Neutrophil (primary cell): ENCODE measurements around the gene CEACAM19.
"Not testable (repeated sequence)": the region's sequence is repeated elsewhere in the genome, so short reads cannot be mapped to it uniquely, and the experiment has no call there.

Experiments used
- H3K27ac ChIP-seq: fragments of 200-600 bp; sonication (generic); 2 replicates; pipeline ENCODE4 v1.5.1; 2016; ENCODE audit warnings: mild to moderate bottlenecking, moderate library complexity
- H3K27me3 ChIP-seq: fragments of 200-600 bp; sonication (generic); 2 replicates; pipeline ENCODE4 v1.6.0; 2016; ENCODE audit warnings: mild to moderate bottlenecking
- H3K36me3 ChIP-seq: fragments of 200-600 bp; sonication (generic); 2 replicates; pipeline ENCODE4 v1.5.1; 2017
- H3K4me1 ChIP-seq, 2 experiments: fragments of 200-600 bp in 1 of 2; sonication (generic) in 1 of 2; 1 replicate in 1 of 2; 2 replicates in 1 of 2; pipeline versions ENCODE4 v1.5.1 to v1.6.1; 2013 to 2016; ENCODE audit warnings: low read depth in 1 of 2, low read length in 1 of 2, mild to moderate bottlenecking in 1 of 2, moderate library complexity in 1 of 2; ENCODE audit not compliant: control insufficient read depth in 1 of 2, insufficient read depth in 1 of 2
- H3K4me3 ChIP-seq, 2 experiments: fragments of 200-600 bp in 1 of 2; sonication (generic) in 1 of 2; 1 replicate in 1 of 2; 2 replicates in 1 of 2; pipeline ENCODE4 v1.5.1; 2013 to 2016; ENCODE audit warnings: low read depth in 1 of 2, low read length in 1 of 2, mild to moderate bottlenecking in 1 of 2, moderate library complexity in 1 of 2
- H3K9me3 ChIP-seq: fragments of 200-600 bp; sonication (generic); 2 replicates; pipeline ENCODE4 v1.5.1; 2016
- CTCF ChIP-seq: fragments of 200-600 bp; sonication (generic); IDR thresholded peaks from 2 replicates; pipeline ENCODE4 v1.5.1; 2016; ENCODE audit warnings: antibody characterized with exemption

Gene CEACAM19

GRCh38 chr19:44682807-44683206 is 11.5 kb downstream of the CEACAM19 start:
- no peak overlapping the region for H3K27ac ChIP-seq
- peaks cover 29 to 37% of the 10 kb centered on the region in 2 experiments for H3K4me1 ChIP-seq
- H3K4me3 ChIP-seq, result no peak overlapping the region
- H3K27me3 ChIP-seq, result no peaks in the 10 kb centered on the region
- H3K36me3 ChIP-seq, result no peaks in the 10 kb centered on the region
- no peaks in the 10 kb centered on the region for H3K9me3 ChIP-seq
- TF ChIP-seq CTCF, result no peak

- TF ChIP-seq CTCF, result no peak
- no peak overlapping the region for H3K27ac ChIP-seq
- no peak overlapping the region for H3K4me3 ChIP-seq
- H3K4me1 ChIP-seq, result peaks cover 37 to 45% of the 10 kb centered on the region in 2 experiments
- H3K27me3 ChIP-seq, result no peaks in the 10 kb centered on the region
- H3K9me3 ChIP-seq, result no peaks in the 10 kb centered on the region
- H3K36me3 ChIP-seq, result no peaks in the 10 kb centered on the region
Observed at GRCh38 chr19:44683434-44684210, 12.3 kb downstream of the CEACAM19 start.

GRCh38 chr19:44684396-44684795 is 13.1 kb downstream of the CEACAM19 start:
- H3K27me3 ChIP-seq, H3K27ac ChIP-seq, H3K4me3 ChIP-seq, H3K9me3 ChIP-seq, H3K36me3 ChIP-seq: not testable (repeated sequence)
- H3K4me1 ChIP-seq, result peaks cover 37 to 50% of the 10 kb centered on the region in 2 experiments

GRCh38 chr19:44684892-44685863 is 13.9 kb downstream of the CEACAM19 start:
- Histone ChIP-seq H3K4me3 (peak overlapping the region; percentile 38 to 47), H3K27me3 (no peaks in the 10 kb centered on the region), H3K9me3 (no peaks in the 10 kb centered on the region), H3K4me1 (peaks cover 37 to 51% of the 10 kb centered on the region in 2 experiments), H3K36me3 (no peaks in the 10 kb centered on the region), H3K27ac (peak overlapping the region; percentile 77)
- TF ChIP-seq CTCF, result no peak

- Histone ChIP-seq H3K27ac (peak overlapping the region; percentile 77), H3K36me3 (no peaks in the 10 kb centered on the region), H3K9me3 (no peaks in the 10 kb centered on the region), H3K27me3 (no peaks in the 10 kb centered on the region), H3K4me1 (peaks cover 37 to 51% of the 10 kb centered on the region in 2 experiments), H3K4me3 (peak overlapping the region; percentile 38 to 47)
- no peak for TF ChIP-seq CTCF
Observed at GRCh38 chr19:44685877-44686276, 14.6 kb downstream of the CEACAM19 start.
